Naive B cell (primary cell): ENCODE measurements around the gene COL24A1. TPM values are rescaled to one million over a fixed set of nuclear protein-coding genes. Genes with fewer than 3 reads are reported as not detected.
A peak's percentile ranks its signal among the peaks of the same experiment; 100 is the strongest.
"Not testable (repeated sequence)": the region's sequence is repeated elsewhere in the genome, so short reads cannot be mapped to it uniquely, and the experiment has no call there.

Source experiments
- ATAC-seq, 2 donors: fragments of 150-1000 bp; cut with Tn5 transposase; 2 replicates each; pipeline ENCODE4 v1.10.0; 2021; ENCODE audit warnings: low read depth in 2 of 2, mild to moderate bottlenecking in 2 of 2, moderate library complexity in 2 of 2
- DNase-seq: peaks from one replicate; pipeline ENCODE4 v3.0.0; 2022
- H3K27ac Mint-ChIP-seq, 6 donors: one replicate each; pipeline ENCODE4 v1.8.0; 2020 to 2022; ENCODE audit warnings: mild to moderate bottlenecking in 6 of 6, mixed read lengths in 6 of 6, moderate library complexity in 5 of 6, inconsistent platforms in 2 of 6
- H3K27me3 Mint-ChIP-seq, 3 donors: one replicate each; pipeline ENCODE4 v1.8.0; 2021 to 2022; ENCODE audit warnings: mixed read lengths in 3 of 3, mild to moderate bottlenecking in 1 of 3
- H3K36me3 Mint-ChIP-seq, 2 donors: one replicate each; pipeline ENCODE4 v1.8.0; 2020 to 2022; ENCODE audit warnings: mixed read lengths in 2 of 2, inconsistent platforms in 1 of 2, mild to moderate bottlenecking in 1 of 2
- H3K4me1 Mint-ChIP-seq, 3 donors: one replicate each; pipeline ENCODE4 v1.8.0; 2020 to 2022; ENCODE audit warnings: mixed read lengths in 3 of 3, inconsistent platforms in 1 of 3, mild to moderate bottlenecking in 1 of 3, moderate library complexity in 1 of 3
- H3K4me3 Mint-ChIP-seq, 8 donors: one replicate each; pipeline ENCODE4 v1.8.0; 2020 to 2022; ENCODE audit warnings: mild to moderate bottlenecking in 8 of 8, mixed read lengths in 8 of 8, moderate library complexity in 8 of 8, inconsistent platforms in 2 of 8
- H3K9me3 Mint-ChIP-seq, 7 donors: one replicate each; pipeline ENCODE4 v1.8.0; 2020 to 2022; ENCODE audit warnings: mixed read lengths in 7 of 7, mild to moderate bottlenecking in 5 of 7, inconsistent platforms in 2 of 7, moderate library complexity in 1 of 7
- polyA plus RNA-seq, 6 donors: library from polyadenylated mRNA; unstranded; fragments of 300-500 nt; fragmentation: Illumina TruSeq; gene quantifications; one replicate each; pipeline ENCODE4 v1.2.3, GENCODE V29; 2021; ENCODE audit warnings: low read depth in 6 of 6

COL24A1 gene
- polyA plus RNA-seq, 6 donors from 2014 or later, result not detected

- DNase-seq (no peak), ATAC-seq (no peak)
- H3K4me3 Mint-ChIP-seq, result no peak overlapping the region
- no peaks in the 10 kb centered on the region for H3K4me1 Mint-ChIP-seq
- H3K27ac Mint-ChIP-seq, result no peak overlapping the region
- H3K9me3 Mint-ChIP-seq, result peaks cover 0 to 1% (median 0%) of the 10 kb centered on the region in 7 donors
- H3K36me3 Mint-ChIP-seq, result no peaks in the 10 kb centered on the region
- peaks cover 0 to 3% (median 0%) of the 10 kb centered on the region in 3 donors for H3K27me3 Mint-ChIP-seq
Observed at GRCh38 chr1:86146566-86146965, 10.0 kb downstream of the COL24A1 start.

- Mint-ChIP-seq H3K4me1 (no peaks in the 10 kb centered on the region), H3K27ac (no peak overlapping the region), H3K36me3 (no peaks in the 10 kb centered on the region), H3K9me3 (no peaks in the 10 kb centered on the region), H3K27me3 (peaks cover 0 to 10% (median 7%) of the 10 kb centered on the region in 3 donors), H3K4me3 (no peak overlapping the region)
- no peak for DNase-seq
- no peak for ATAC-seq
Observed at GRCh38 chr1:86140281-86140880, 16.2 kb downstream of the COL24A1 start.

GRCh38 chr1:86138746-86139145, 17.8 kb downstream of the COL24A1 start:
- Mint-ChIP-seq H3K4me3 (no peak overlapping the region), H3K4me1 (no peaks in the 10 kb centered on the region), H3K27ac (no peak overlapping the region), H3K27me3 (peaks cover 0 to 10% (median 7%) of the 10 kb centered on the region in 3 donors), H3K9me3 (peaks cover 0 to 2% (median 0%) of the 10 kb centered on the region in 7 donors), H3K36me3 (no peaks in the 10 kb centered on the region)
- no peak for DNase-seq
- no peak for ATAC-seq

GRCh38 chr1:86137436-86137835, 19.1 kb downstream of the COL24A1 start:
- Mint-ChIP-seq H3K4me3 (no peak overlapping the region), H3K27me3 (peaks cover 0 to 7% (median 7%) of the 10 kb centered on the region in 3 donors), H3K27ac (no peak overlapping the region), H3K9me3 (peaks cover 0 to 4% (median 0%) of the 10 kb centered on the region in 7 donors), H3K36me3 (no peaks in the 10 kb centered on the region), H3K4me1 (no peaks in the 10 kb centered on the region)
- ATAC-seq (no peak), DNase-seq (no peak)

GRCh38 chr1:86119214-86119764, 37.3 kb downstream of the COL24A1 start:
- DNase-seq (no peak), ATAC-seq (no peak)
- no peaks in the 10 kb centered on the region for H3K4me1 Mint-ChIP-seq
- H3K27ac Mint-ChIP-seq, result no peak overlapping the region
- H3K36me3 Mint-ChIP-seq, result no peaks in the 10 kb centered on the region
- no peak overlapping the region for H3K4me3 Mint-ChIP-seq
- peaks cover 0 to 18% (median 3%) of the 10 kb centered on the region in 7 donors for H3K9me3 Mint-ChIP-seq
- H3K27me3 Mint-ChIP-seq, result no peaks in the 10 kb centered on the region

GRCh38 chr1:86114816-86115400, 41.7 kb downstream of the COL24A1 start:
- Mint-ChIP-seq H3K27ac (no peak overlapping the region), H3K4me1 (no peaks in the 10 kb centered on the region), H3K9me3 (peaks cover 0 to 20% (median 2%) of the 10 kb centered on the region in 7 donors), H3K27me3 (no peaks in the 10 kb centered on the region), H3K4me3 (no peak overlapping the region), H3K36me3 (no peaks in the 10 kb centered on the region)
- no peak for DNase-seq
- ATAC-seq, result no peak

GRCh38 chr1:86114236-86114635, 42.3 kb downstream of the COL24A1 start:
- H3K27ac Mint-ChIP-seq, result no peak overlapping the region
- no peaks in the 10 kb centered on the region for H3K36me3 Mint-ChIP-seq
- H3K4me1 Mint-ChIP-seq, result no peaks in the 10 kb centered on the region
- no peak for ATAC-seq
- DNase-seq, result no peak
- no peak overlapping the region for H3K4me3 Mint-ChIP-seq
- no peaks in the 10 kb centered on the region for H3K27me3 Mint-ChIP-seq
- peaks cover 0 to 13% (median 2%) of the 10 kb centered on the region in 7 donors for H3K9me3 Mint-ChIP-seq

GRCh38 chr1:86111590-86111989, 45.0 kb downstream of the COL24A1 start:
- H3K27ac Mint-ChIP-seq, result peak overlapping the region in 1 of 6 donors; percentile 15
- not testable (repeated sequence) for H3K27me3 Mint-ChIP-seq, H3K36me3 Mint-ChIP-seq, ATAC-seq, DNase-seq, H3K4me1 Mint-ChIP-seq, H3K9me3 Mint-ChIP-seq, H3K4me3 Mint-ChIP-seq

GRCh38 chr1:86110451-86111129, 46.0 kb downstream of the COL24A1 start:
- Mint-ChIP-seq H3K9me3 (peaks cover 0 to 7% (median 0%) of the 10 kb centered on the region in 7 donors), H3K4me1 (no peaks in the 10 kb centered on the region), H3K27ac (peak overlapping the region in 1 of 6 donors; percentile 47), H3K27me3 (no peaks in the 10 kb centered on the region), H3K4me3 (no peak overlapping the region), H3K36me3 (no peaks in the 10 kb centered on the region)
- DNase-seq, result no peak
- ATAC-seq, result no peak

GRCh38 chr1:86105533-86105866, 51.1 kb downstream of the COL24A1 start:
- ATAC-seq (no peak), DNase-seq (no peak)
- H3K36me3 Mint-ChIP-seq, result no peaks in the 10 kb centered on the region
- no peak overlapping the region for H3K4me3 Mint-ChIP-seq
- no peaks in the 10 kb centered on the region for H3K4me1 Mint-ChIP-seq
- peaks cover 0 to 8% (median 7%) of the 10 kb centered on the region in 3 donors for H3K27me3 Mint-ChIP-seq
- H3K9me3 Mint-ChIP-seq, result no peaks in the 10 kb centered on the region
- H3K27ac Mint-ChIP-seq, result no peak overlapping the region

- H3K4me3 Mint-ChIP-seq, result no peak overlapping the region
- DNase-seq, result no peak
- H3K9me3 Mint-ChIP-seq, result no peaks in the 10 kb centered on the region
- no peak for ATAC-seq
- H3K4me1 Mint-ChIP-seq, result no peaks in the 10 kb centered on the region
- H3K36me3 Mint-ChIP-seq, result no peaks in the 10 kb centered on the region
- peaks cover 0 to 8% (median 7%) of the 10 kb centered on the region in 3 donors for H3K27me3 Mint-ChIP-seq
- H3K27ac Mint-ChIP-seq, result peak overlapping the region in 1 of 6 donors; percentile 30
Observed at GRCh38 chr1:86104606-86105532, 51.7 kb downstream of the COL24A1 start.

- no peaks in the 10 kb centered on the region for H3K36me3 Mint-ChIP-seq
- no peak overlapping the region for H3K4me3 Mint-ChIP-seq
- H3K4me1 Mint-ChIP-seq, result no peaks in the 10 kb centered on the region
- ATAC-seq (no peak), DNase-seq (no peak)
- no peak overlapping the region for H3K27ac Mint-ChIP-seq
- H3K9me3 Mint-ChIP-seq, result no peaks in the 10 kb centered on the region
- peaks cover 0 to 17% (median 7%) of the 10 kb centered on the region in 3 donors for H3K27me3 Mint-ChIP-seq
Observed at GRCh38 chr1:86101616-86102015, 55.0 kb downstream of the COL24A1 start.

- Mint-ChIP-seq H3K27me3 (peaks cover 0 to 17% (median 7%) of the 10 kb centered on the region in 3 donors), H3K27ac (no peak overlapping the region)
- ATAC-seq, result no peak
Observed at GRCh38 chr1:86100401-86100800, 56.2 kb downstream of the COL24A1 start.

More at GRCh38 chr1:86100401-86100800, 56.2 kb downstream of the COL24A1 start:
- no peak overlapping the region for H3K4me3 Mint-ChIP-seq
- DNase-seq, result no peak
- no peaks in the 10 kb centered on the region for H3K36me3 Mint-ChIP-seq
- no peaks in the 10 kb centered on the region for H3K9me3 Mint-ChIP-seq
- no peaks in the 10 kb centered on the region for H3K4me1 Mint-ChIP-seq
